Gastrocnemius medialis (tissue), 4 donors: Measurements from ENCODE around the gene ID3.

Source experiments
- POLR2A ChIP-seq, 2 donors: fragments of 450-650 bp; IDR thresholded peaks; one replicate each; pipeline ENCODE4 v1.6.1; 2017; ENCODE audit warnings: antibody characterized with exemption in 2 of 2, mild to moderate bottlenecking in 2 of 2, moderate library complexity in 2 of 2
- TF ChIP-seq, protein P1 (sequence below), 5 experiments: fragments of 450-650 bp in 3 of 5; fragments of 200-600 bp in 2 of 5; sonication (generic) in 2 of 5; IDR thresholded peaks in 4 of 5; conservative IDR thresholded peaks in 1 of 5; 1 replicate in 4 of 5; 2 replicates in 1 of 5; pipeline ENCODE4 v1.5.1; 2016 to 2019; ENCODE audit warnings: antibody characterized with exemption in 5 of 5, mild to moderate bottlenecking in 3 of 5, moderate library complexity in 3 of 5

- TF ChIP-seq, protein P1, sequence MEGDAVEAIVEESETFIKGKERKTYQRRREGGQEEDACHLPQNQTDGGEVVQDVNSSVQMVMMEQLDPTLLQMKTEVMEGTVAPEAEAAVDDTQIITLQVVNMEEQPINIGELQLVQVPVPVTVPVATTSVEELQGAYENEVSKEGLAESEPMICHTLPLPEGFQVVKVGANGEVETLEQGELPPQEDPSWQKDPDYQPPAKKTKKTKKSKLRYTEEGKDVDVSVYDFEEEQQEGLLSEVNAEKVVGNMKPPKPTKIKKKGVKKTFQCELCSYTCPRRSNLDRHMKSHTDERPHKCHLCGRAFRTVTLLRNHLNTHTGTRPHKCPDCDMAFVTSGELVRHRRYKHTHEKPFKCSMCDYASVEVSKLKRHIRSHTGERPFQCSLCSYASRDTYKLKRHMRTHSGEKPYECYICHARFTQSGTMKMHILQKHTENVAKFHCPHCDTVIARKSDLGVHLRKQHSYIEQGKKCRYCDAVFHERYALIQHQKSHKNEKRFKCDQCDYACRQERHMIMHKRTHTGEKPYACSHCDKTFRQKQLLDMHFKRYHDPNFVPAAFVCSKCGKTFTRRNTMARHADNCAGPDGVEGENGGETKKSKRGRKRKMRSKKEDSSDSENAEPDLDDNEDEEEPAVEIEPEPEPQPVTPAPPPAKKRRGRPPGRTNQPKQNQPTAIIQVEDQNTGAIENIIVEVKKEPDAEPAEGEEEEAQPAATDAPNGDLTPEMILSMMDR (IDR thresholded peaks at IDR 0.05 in 4 of 5, conservative IDR thresholded peaks at IDR 0.05 in 1 of 5), result no peak
- no peak for TF ChIP-seq POLR2A (IDR thresholded peaks at IDR 0.05)
Observed at GRCh38 chr1:23574265-23574754, 15.0 kb upstream of the ID3 start.
